ENCODE results near the gene RFT1. TPM values are rescaled to one million over a fixed set of nuclear protein-coding genes. Genes with fewer than 3 reads are reported as not detected.

Gene RFT1
- total and polyA plus RNA-seq, 9 donors, result 8.2 to 15.4 (median 11.6) TPM

DNA sequence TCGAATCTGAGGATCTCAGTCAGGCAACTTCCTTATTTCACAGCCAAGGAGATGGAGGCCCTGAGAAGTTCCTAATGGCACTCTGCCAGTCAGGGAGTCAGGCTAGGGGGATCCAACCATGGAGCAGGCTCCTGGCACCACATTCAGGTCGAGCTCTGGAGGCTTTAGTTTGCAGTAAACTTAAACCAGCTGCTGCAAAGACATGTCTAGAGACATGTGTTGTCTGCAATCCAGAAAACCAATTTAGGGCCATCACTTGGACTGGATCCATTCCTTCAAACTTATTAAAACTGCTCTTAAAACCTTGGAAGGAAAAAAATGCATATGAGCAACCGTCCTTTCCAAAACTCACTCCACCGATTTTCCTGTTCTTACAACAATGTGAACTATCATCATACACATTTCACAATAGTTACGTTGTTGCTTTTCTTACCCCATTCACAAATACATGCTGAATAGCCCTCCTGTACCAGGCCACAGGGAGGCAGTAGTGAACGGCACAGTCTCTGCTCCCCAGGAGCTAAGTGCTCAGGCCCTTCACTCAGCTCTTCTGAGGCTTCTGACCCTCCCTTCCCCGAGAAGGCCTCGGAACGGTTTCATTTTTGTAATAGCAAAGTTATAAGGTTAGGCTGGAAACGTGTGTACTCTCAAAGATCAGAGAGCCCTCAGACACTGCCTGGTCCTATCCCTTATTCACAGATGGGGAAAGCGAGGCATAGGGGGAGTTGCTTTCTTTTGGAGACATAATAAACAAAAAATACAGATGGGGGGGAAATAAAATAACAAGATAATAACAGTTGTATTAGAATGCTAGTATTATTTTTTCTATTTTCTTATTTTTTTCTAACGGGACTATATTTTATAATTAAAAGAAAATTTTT lies 20.1 kb downstream of the RFT1 start:
- Histone ChIP-seq H3K27ac (ENCODE audit: low read length) (peak overlapping the region; percentile 65), H3K9me3 (replicated peaks; ENCODE audit: control insufficient read depth, low read depth, low read length) (no peaks in the 10 kb centered on the region), H3K36me3 (ENCODE audit: control insufficient read depth, insufficient read depth, low read length) (peaks cover 49% of the 10 kb centered on the region), H3K4me3 (ENCODE audit: low read length) (no peak overlapping the region), H3K27me3 (ENCODE audit: control insufficient read depth, insufficient read depth, low read length) (no peaks in the 10 kb centered on the region), H3K4me1 (ENCODE audit: control insufficient read depth, insufficient read depth, low read length) (peaks cover 20% of the 10 kb centered on the region)
- peak; percentile 92 for DNase-seq
- WGBS (ENCODE audit: insufficient coverage), result 12% methylated on average over 5 of the region's 12 CpGs

- Histone ChIP-seq H3K36me3 (ENCODE audit: control insufficient read depth, insufficient read depth, low read length) (peaks cover 44% of the 10 kb centered on the region), H3K9me3 (replicated peaks; ENCODE audit: control insufficient read depth, low read depth, low read length) (no peaks in the 10 kb centered on the region), H3K4me1 (ENCODE audit: control insufficient read depth, insufficient read depth, low read length) (peaks cover 20% of the 10 kb centered on the region), H3K4me3 (ENCODE audit: low read length) (no peak overlapping the region), H3K27ac (ENCODE audit: low read length) (peak overlapping the region; percentile 65), H3K27me3 (ENCODE audit: control insufficient read depth, insufficient read depth, low read length) (no peaks in the 10 kb centered on the region)
- DNase-seq, result no peak
- WGBS (ENCODE audit: insufficient coverage), result no CpG with 5 or more reads among the region's 1 CpG
These were observed 21.0 kb downstream of the RFT1 start for GRCh38 chr3:53109190-53109589.

DNA sequence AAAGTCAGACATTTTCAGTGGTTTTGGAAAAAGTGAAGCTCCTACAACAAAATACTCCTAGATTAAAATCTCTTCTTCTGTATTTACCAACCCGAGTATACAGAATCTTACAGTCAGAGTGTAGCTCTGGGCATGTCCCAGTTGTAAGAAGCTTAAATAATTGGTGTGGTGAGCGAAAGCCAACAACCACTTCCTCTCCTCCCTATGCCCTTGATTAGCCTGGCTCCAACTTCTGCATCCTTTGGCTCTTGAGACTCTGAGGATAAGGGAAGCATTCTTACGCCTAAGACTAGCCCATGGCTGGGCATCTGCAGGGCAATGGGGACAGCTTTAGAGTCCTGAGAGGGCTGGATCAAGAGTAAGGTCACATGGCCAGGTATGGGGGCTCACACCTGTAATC lies 25.5 kb downstream of the RFT1 start:
- Histone ChIP-seq H3K27me3 (ENCODE audit: control insufficient read depth, insufficient read depth, low read length) (no peaks in the 10 kb centered on the region), H3K4me1 (ENCODE audit: control insufficient read depth, insufficient read depth, low read length) (peaks cover 22% of the 10 kb centered on the region), H3K9me3 (replicated peaks; ENCODE audit: control insufficient read depth, low read depth, low read length) (no peaks in the 10 kb centered on the region), H3K36me3 (ENCODE audit: control insufficient read depth, insufficient read depth, low read length) (peaks cover 63% of the 10 kb centered on the region), H3K27ac (ENCODE audit: low read length) (no peak overlapping the region), H3K4me3 (ENCODE audit: low read length) (no peak overlapping the region)
- peak; percentile 36 for DNase-seq
- no CpG with 5 or more reads among the region's 3 CpGs for WGBS (ENCODE audit: insufficient coverage)

DNA sequence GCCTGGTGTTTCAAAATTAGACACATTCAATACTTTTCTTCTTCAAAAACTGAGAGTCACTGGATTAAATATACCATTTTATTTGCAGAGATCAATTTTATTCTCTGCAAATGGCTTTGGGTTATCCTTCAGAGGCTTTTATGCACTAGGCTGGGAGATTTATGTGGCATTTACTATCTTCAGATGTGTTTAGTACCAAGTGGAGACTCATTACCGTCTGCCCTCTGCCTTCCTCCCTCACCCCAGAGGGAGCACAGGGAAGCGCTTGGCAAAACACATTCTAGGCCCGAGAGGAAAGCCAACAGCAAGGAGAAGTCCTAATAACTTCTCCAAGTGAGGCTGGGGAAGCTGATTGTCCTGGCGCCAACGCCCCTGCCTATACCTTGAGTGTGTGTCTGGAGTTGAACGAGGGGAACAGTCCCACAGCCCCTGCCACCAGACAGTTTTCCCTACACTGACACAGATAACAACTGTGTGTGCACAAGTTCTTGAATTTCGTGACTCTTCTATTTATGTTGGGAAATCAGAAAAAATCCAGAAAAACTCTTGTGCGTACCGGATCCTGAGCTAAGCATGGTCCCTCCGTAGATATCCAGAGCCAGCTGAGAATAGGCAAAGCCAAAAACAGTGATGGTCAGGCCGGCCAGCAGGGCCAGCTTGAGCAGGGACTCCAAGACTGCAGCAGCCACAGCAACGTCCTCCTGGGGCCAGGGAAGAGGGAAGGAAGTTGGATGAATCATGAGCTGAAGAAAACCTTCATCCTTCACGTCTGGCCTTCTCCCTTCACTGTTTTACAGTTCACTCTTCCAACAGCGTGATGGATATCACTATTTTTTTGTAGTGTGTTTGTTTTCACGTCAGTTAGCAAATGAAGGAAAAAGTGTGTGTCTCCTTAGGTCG lies 26.6 kb downstream of the RFT1 start:
- no peak overlapping the region for H3K27ac ChIP-seq (ENCODE audit: low read length)

GRCh38 chr3:53102601-53103147 lies 27.6 kb downstream of the RFT1 start:
- Histone ChIP-seq H3K4me1 (ENCODE audit: control insufficient read depth, insufficient read depth, low read length) (peaks cover 13% of the 10 kb centered on the region), H3K9me3 (replicated peaks; ENCODE audit: control insufficient read depth, low read depth, low read length) (no peaks in the 10 kb centered on the region), H3K4me3 (ENCODE audit: low read length) (no peak overlapping the region), H3K36me3 (ENCODE audit: control insufficient read depth, insufficient read depth, low read length) (peaks cover 60% of the 10 kb centered on the region), H3K27ac (ENCODE audit: low read length) (no peak overlapping the region), H3K27me3 (ENCODE audit: control insufficient read depth, insufficient read depth, low read length) (no peaks in the 10 kb centered on the region)
- DNase-seq, result peak; percentile 19
- WGBS (ENCODE audit: insufficient coverage), result 57% methylated on average over 1 of the region's 6 CpGs

More for the DNA sequence above, 26.6 kb downstream of the RFT1 start:
- peaks cover 61% of the 10 kb centered on the region for H3K36me3 ChIP-seq (ENCODE audit: control insufficient read depth, insufficient read depth, low read length)
- H3K4me1 ChIP-seq (ENCODE audit: control insufficient read depth, insufficient read depth, low read length), result peaks cover 13% of the 10 kb centered on the region
- DNase-seq, result peak; percentile 43
- 34% methylated on average over 4 of the region's 16 CpGs for WGBS (ENCODE audit: insufficient coverage)
- H3K4me3 ChIP-seq (ENCODE audit: low read length), result no peak overlapping the region
- no peaks in the 10 kb centered on the region for H3K27me3 ChIP-seq (ENCODE audit: control insufficient read depth, insufficient read depth, low read length)
- no peaks in the 10 kb centered on the region for H3K9me3 ChIP-seq (replicated peaks; ENCODE audit: control insufficient read depth, low read depth, low read length)

GRCh38 chr3:53101956-53102355 lies 28.3 kb downstream of the RFT1 start:
- DNase-seq, result peak; percentile 52
- Histone ChIP-seq H3K9me3 (replicated peaks; ENCODE audit: control insufficient read depth, low read depth, low read length) (no peaks in the 10 kb centered on the region), H3K4me1 (ENCODE audit: control insufficient read depth, insufficient read depth, low read length) (peaks cover 13% of the 10 kb centered on the region), H3K4me3 (ENCODE audit: low read length) (no peak overlapping the region), H3K27me3 (ENCODE audit: control insufficient read depth, insufficient read depth, low read length) (no peaks in the 10 kb centered on the region), H3K27ac (ENCODE audit: low read length) (peak overlapping the region; percentile 9), H3K36me3 (ENCODE audit: control insufficient read depth, insufficient read depth, low read length) (peaks cover 57% of the 10 kb centered on the region)
- 61% methylated on average over 11 of the region's 12 CpGs for WGBS (ENCODE audit: insufficient coverage)

- no peak overlapping the region for H3K4me3 ChIP-seq (ENCODE audit: low read length)
- H3K27ac ChIP-seq (ENCODE audit: low read length), result no peak overlapping the region
- H3K9me3 ChIP-seq (replicated peaks; ENCODE audit: control insufficient read depth, low read depth, low read length), result no peaks in the 10 kb centered on the region
- H3K27me3 ChIP-seq (ENCODE audit: control insufficient read depth, insufficient read depth, low read length), result no peaks in the 10 kb centered on the region
- no peak for DNase-seq
- H3K4me1 ChIP-seq (ENCODE audit: control insufficient read depth, insufficient read depth, low read length), result peaks cover 13% of the 10 kb centered on the region
- H3K36me3 ChIP-seq (ENCODE audit: control insufficient read depth, insufficient read depth, low read length), result peaks cover 57% of the 10 kb centered on the region
- 30% methylated on average over 7 of the region's 12 CpGs for WGBS (ENCODE audit: insufficient coverage)
These were observed 29.3 kb downstream of the RFT1 start for GRCh38 chr3:53100818-53101466.

GRCh38 chr3:53097887-53098286 lies 32.3 kb downstream of the RFT1 start:
- Histone ChIP-seq H3K36me3 (ENCODE audit: control insufficient read depth, insufficient read depth, low read length) (peaks cover 57% of the 10 kb centered on the region), H3K9me3 (replicated peaks; ENCODE audit: control insufficient read depth, low read depth, low read length) (no peaks in the 10 kb centered on the region), H3K27me3 (ENCODE audit: control insufficient read depth, insufficient read depth, low read length) (no peaks in the 10 kb centered on the region), H3K4me3 (ENCODE audit: low read length) (no peak overlapping the region), H3K4me1 (ENCODE audit: control insufficient read depth, insufficient read depth, low read length) (peaks cover 9% of the 10 kb centered on the region), H3K27ac (ENCODE audit: low read length) (no peak overlapping the region)
- no peak for DNase-seq
- WGBS (ENCODE audit: insufficient coverage), result 83% methylated on average over 4 of the region's 5 CpGs

GRCh38 chr3:53092942-53093341 lies 37.3 kb downstream of the RFT1 start:
- Histone ChIP-seq H3K4me1 (ENCODE audit: control insufficient read depth, insufficient read depth, low read length) (peaks cover 7% of the 10 kb centered on the region), H3K36me3 (ENCODE audit: control insufficient read depth, insufficient read depth, low read length) (peaks cover 60% of the 10 kb centered on the region), H3K27ac (ENCODE audit: low read length) (no peak overlapping the region), H3K4me3 (ENCODE audit: low read length) (no peak overlapping the region), H3K9me3 (replicated peaks; ENCODE audit: control insufficient read depth, low read depth, low read length) (no peaks in the 10 kb centered on the region), H3K27me3 (ENCODE audit: control insufficient read depth, insufficient read depth, low read length) (no peaks in the 10 kb centered on the region)
- DNase-seq, result no peak
- WGBS (ENCODE audit: insufficient coverage), result 85% methylated on average over 1 of the region's 2 CpGs
